CD4-positive, CD25-positive, alpha-beta regulatory T cell (primary cell): ENCODE data around the gene BROX. TPM values are rescaled to one million over a fixed set of nuclear protein-coding genes. Genes with fewer than 3 reads are reported as not detected.

Experiments
- ATAC-seq, 2 donors: fragments of 150-1000 bp; cut with Tn5 transposase; one replicate each; pipeline ENCODE4 v1.10.0; 2021; ENCODE audit warnings: low read depth in 2 of 2, moderate number of reproducible peaks in 2 of 2, moderate library complexity in 1 of 2
- DNase-seq, 3 donors: peaks; one replicate each; pipeline versions ENCODE4 v3.0.0 to v3.0.0-alpha.2; 2012 to 2022; ENCODE audit warnings: mixed read lengths in 1 of 3
- H3K27ac ChIP-seq: one replicate; pipeline ENCODE4 v1.7.0; 2013; ENCODE audit warnings: mild to moderate bottlenecking, low read length; ENCODE audit not compliant: insufficient read depth, poor library complexity, severe bottlenecking
- H3K27me3 ChIP-seq: one replicate; pipeline ENCODE4 v1.7.0; 2013; ENCODE audit warnings: low read length; ENCODE audit not compliant: control insufficient read depth, insufficient read depth
- H3K36me3 ChIP-seq: one replicate; pipeline ENCODE4 v1.7.0; 2013; ENCODE audit warnings: mild to moderate bottlenecking, low read length, moderate library complexity; ENCODE audit not compliant: control insufficient read depth, insufficient read depth
- H3K4me1 ChIP-seq: 2 replicates; pipeline ENCODE4 v1.7.0; 2013; ENCODE audit warnings: mild to moderate bottlenecking, low read length; ENCODE audit not compliant: insufficient read depth, control insufficient read depth, poor library complexity, severe bottlenecking
- H3K4me3 ChIP-seq: one replicate; pipeline ENCODE4 v1.7.0; 2013; ENCODE audit warnings: low read depth, mild to moderate bottlenecking, low read length, moderate library complexity
- H3K9me3 ChIP-seq, 2 experiments: 1 replicate in 1 of 2; 2 replicates in 1 of 2; pipeline ENCODE4 v1.7.0; 2013; ENCODE audit warnings: low read length in 2 of 2, mild to moderate bottlenecking in 1 of 2, moderate library complexity in 1 of 2; ENCODE audit not compliant: control insufficient read depth in 2 of 2
- H3K27ac Mint-ChIP-seq, 3 donors: one replicate each; pipeline ENCODE4 v1.8.0; 2020 to 2022; ENCODE audit warnings: mild to moderate bottlenecking in 3 of 3, mixed read lengths in 3 of 3, moderate library complexity in 2 of 3
- H3K27me3 Mint-ChIP-seq: one replicate; pipeline ENCODE4 v1.8.0; 2022; ENCODE audit warnings: mild to moderate bottlenecking, mixed read lengths
- H3K36me3 Mint-ChIP-seq: one replicate; pipeline ENCODE4 v1.8.0; 2020; ENCODE audit warnings: mixed read lengths
- H3K4me1 Mint-ChIP-seq, 4 donors: one replicate each; pipeline ENCODE4 v1.8.0; 2020 to 2022; ENCODE audit warnings: mixed read lengths in 4 of 4, mild to moderate bottlenecking in 1 of 4
- H3K4me3 Mint-ChIP-seq, 4 donors: one replicate each; pipeline ENCODE4 v1.8.0; 2020 to 2022; ENCODE audit warnings: mild to moderate bottlenecking in 4 of 4, mixed read lengths in 4 of 4, moderate library complexity in 3 of 4
- H3K9me3 Mint-ChIP-seq, 7 donors: one replicate each; pipeline ENCODE4 v1.8.0; 2020 to 2022; ENCODE audit warnings: mixed read lengths in 7 of 7, mild to moderate bottlenecking in 3 of 7, moderate library complexity in 2 of 7
- polyA plus RNA-seq, 4 donors: library from polyadenylated mRNA; unstranded; fragments of 300-500 nt; fragmentation: Illumina TruSeq; gene quantifications; one replicate each; pipeline ENCODE4 v1.2.3, GENCODE V29; 2021
- total RNA-seq: library from RNA; stranded (reverse); gene quantifications from one replicate; pipeline ENCODE4 v1.2.3, GENCODE V29; 2022

The BROX gene
- total and polyA plus RNA-seq, 5 donors from 2014 or later, result 20.7 to 72.0 (median 23.4) TPM

DNA sequence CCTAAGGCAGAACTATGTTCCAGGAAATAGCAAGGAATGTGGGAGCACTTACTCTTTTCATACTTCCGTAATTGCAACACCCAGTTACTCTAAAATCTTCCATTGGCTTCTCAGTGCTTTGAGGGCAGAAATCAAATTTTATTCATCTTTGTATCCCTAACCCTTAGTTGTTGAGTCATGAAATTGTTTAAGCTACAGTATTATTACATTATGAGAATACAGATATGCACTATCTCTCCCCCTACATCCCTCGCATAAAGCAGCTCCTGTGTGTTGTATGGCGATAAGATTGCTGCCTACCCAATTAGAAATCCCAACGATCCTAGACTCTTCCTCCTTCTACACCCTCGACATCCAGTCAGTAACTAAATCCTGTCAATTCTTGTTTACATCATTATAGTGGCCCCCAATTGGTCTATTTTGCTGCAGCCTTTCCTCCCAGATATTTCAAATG is 2.6 kb upstream of the BROX start:
- Mint-ChIP-seq H3K36me3 (peaks cover 22% of the 10 kb centered on the region), H3K27me3 (peaks cover 9% of the 10 kb centered on the region)

DNA sequence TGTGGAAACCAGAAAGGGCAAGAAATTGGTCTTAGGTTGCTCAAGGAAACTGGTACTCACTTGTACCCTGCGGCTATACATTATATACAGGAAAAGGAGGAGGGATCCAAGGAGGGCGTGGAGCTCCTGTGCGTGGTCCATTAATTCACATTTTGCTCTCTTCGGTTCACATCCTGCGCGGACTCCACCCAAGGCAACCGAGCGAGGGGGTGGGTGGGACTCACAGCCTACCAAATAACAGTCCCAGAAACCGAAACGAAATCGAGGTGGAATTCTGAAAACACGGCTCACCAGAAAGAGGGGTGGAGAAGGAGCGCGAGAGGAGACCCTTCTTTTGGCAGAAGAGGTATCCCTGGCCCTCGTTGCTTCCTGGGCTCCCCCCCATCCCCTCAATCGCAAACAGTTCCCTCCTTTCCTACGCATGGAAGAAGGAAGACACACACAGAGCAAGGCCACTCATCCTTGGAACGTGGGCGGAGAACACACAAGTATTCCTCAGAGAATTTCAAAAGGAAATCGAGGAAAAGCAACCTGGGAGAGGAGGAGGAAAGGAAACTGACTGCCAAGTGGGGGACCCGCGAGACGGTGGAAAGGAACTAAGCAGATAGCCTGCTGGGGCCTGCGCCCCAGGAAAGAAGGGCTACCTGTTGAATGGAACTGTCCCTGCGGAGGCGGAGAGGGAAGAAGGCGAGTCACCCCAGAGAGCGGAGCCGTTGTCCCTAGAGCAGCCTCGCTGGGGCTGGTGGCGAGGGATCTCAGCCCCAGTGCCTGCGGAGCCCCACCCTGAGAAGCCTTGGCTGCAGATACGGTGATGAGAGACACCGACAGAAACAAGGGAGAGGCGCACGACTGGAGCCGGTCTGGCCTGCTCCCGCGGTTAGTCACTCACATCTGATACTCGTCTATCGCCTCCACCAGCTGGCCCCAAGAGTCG is 778 bp upstream of the BROX start:
- Mint-ChIP-seq H3K9me3 (no peaks in the 10 kb centered on the region), H3K36me3 (peaks cover 20% of the 10 kb centered on the region), H3K4me1 (peaks cover 15 to 67% (median 48%) of the 10 kb centered on the region in 4 donors), H3K4me3 (peak overlapping the region; percentile 96 to 100 (median 99)), H3K27ac (peak overlapping the region; percentile 98 to 100 (median 99)), H3K27me3 (peaks cover 9% of the 10 kb centered on the region)
- DNase-seq, result peak; percentile 51 to 91 (median 53)
- H3K4me3 ChIP-seq, result peak overlapping the region; percentile 85
- H3K4me1 ChIP-seq, result peaks cover 57% of the 10 kb centered on the region
- no peaks in the 10 kb centered on the region for H3K27me3 ChIP-seq
- H3K27ac ChIP-seq, result peak overlapping the region; percentile 98
- ATAC-seq, result peak; percentile 18 to 29
- peaks cover 14% of the 10 kb centered on the region for H3K36me3 ChIP-seq
- no peaks in the 10 kb centered on the region for H3K9me3 ChIP-seq

More for the DNA sequence above, 2.6 kb upstream of the BROX start:
- Histone ChIP-seq H3K27me3 (no peaks in the 10 kb centered on the region), H3K4me1 (peaks cover 52% of the 10 kb centered on the region), H3K9me3 (no peaks in the 10 kb centered on the region), H3K27ac (no peak overlapping the region), H3K36me3 (peaks cover 2% of the 10 kb centered on the region), H3K4me3 (peak overlapping the region; percentile 85)
- ATAC-seq (no peak), DNase-seq (no peak)
- Mint-ChIP-seq H3K27ac (peak overlapping the region in 2 of 3 donors; percentile 28 to 99), H3K9me3 (no peaks in the 10 kb centered on the region), H3K4me3 (peak overlapping the region; percentile 96 to 100 (median 99)), H3K4me1 (peaks cover 27 to 75% (median 59%) of the 10 kb centered on the region in 4 donors)

DNA sequence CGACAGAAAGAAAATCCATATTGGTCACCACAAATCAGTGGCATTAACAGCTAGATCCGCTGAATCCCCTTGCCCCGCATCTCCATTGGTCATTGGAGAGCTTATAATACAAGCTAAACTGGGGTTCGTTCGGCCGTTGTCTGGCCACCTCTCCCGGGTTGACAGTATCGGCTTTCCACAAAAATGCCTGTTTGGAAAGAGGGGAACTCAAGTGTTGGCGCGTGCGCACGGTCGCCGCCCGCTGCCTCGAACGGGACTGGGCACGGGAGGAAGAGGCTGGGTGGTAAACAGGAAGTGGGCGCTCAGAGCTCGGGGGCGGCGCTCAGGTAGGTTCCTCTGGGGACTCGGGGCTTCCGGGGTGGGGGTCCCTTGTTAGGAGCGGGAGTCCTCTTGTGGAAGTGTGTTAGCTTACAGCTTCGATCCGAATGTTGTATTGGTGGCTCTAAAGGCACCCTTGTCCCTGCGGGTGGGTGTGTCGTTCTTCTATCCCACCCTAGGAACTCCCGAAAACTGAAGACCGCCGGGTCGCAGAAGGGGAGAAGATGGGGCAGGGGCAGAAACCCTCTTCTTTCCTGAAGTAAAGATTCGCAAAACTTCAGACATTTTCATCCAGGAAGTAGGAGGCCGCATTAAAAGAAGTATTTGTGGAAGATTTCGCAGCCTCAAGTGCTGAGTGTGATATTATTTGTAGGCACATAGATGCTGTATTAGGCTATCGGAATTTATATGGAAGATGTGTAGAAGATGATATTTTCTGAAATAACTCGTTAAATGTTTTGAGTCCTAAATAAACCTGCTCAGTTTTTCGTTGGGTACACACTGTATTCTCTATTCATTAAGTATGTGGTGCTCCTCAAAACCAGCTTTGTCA is 962 bp downstream of the BROX start:
- peak overlapping the region; percentile 99 to 100 (median 99) for H3K27ac Mint-ChIP-seq
- H3K36me3 ChIP-seq, result peaks cover 23% of the 10 kb centered on the region
- H3K27me3 Mint-ChIP-seq, result peaks cover 9% of the 10 kb centered on the region
- no peaks in the 10 kb centered on the region for H3K27me3 ChIP-seq
- peak overlapping the region; percentile 96 to 100 (median 99) for H3K4me3 Mint-ChIP-seq
- peak; percentile 70 to 74 for ATAC-seq
- H3K4me3 ChIP-seq, result peak overlapping the region; percentile 100
- H3K36me3 Mint-ChIP-seq, result peaks cover 22% of the 10 kb centered on the region
- no peaks in the 10 kb centered on the region for H3K9me3 Mint-ChIP-seq
- H3K4me1 Mint-ChIP-seq, result peaks cover 17 to 67% (median 49%) of the 10 kb centered on the region in 4 donors
- peak overlapping the region; percentile 98 for H3K27ac ChIP-seq
- peak; percentile 89 to 97 (median 91) for DNase-seq
- H3K4me1 ChIP-seq, result peaks cover 50% of the 10 kb centered on the region
- no peaks in the 10 kb centered on the region for H3K9me3 ChIP-seq

DNA sequence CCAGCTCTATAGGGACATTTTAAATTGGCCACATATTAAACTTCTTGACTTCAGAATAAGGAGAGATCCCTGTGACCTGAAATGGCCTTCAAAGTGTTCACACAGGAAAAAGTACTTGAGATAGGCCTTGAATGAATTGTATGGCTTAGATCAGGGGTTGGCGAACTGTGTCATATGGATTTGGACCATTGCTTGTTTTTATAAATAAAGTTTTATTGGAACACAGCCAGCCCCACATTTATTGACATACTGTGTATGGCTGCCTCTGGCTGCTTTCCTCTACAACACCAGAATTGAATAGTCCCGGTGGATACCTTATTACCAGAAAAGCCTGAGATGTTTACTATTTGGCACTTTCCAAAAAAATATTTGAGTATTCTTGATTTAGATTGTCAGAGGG is 4.0 kb downstream of the BROX start:
- Histone ChIP-seq H3K4me1 (peaks cover 24% of the 10 kb centered on the region), H3K9me3 (no peaks in the 10 kb centered on the region), H3K27me3 (no peaks in the 10 kb centered on the region), H3K27ac (no peak overlapping the region), H3K4me3 (no peak overlapping the region), H3K36me3 (peaks cover 54% of the 10 kb centered on the region)
- DNase-seq (no peak), ATAC-seq (no peak)
- Mint-ChIP-seq H3K27ac (peak overlapping the region in 2 of 3 donors; percentile 43 to 48), H3K36me3 (peaks cover 28% of the 10 kb centered on the region), H3K9me3 (no peaks in the 10 kb centered on the region), H3K4me3 (peak overlapping the region in 2 of 4 donors; percentile 12 to 42), H3K4me1 (peaks cover 18 to 56% (median 35%) of the 10 kb centered on the region in 4 donors), H3K27me3 (peaks cover 9% of the 10 kb centered on the region)

DNA sequence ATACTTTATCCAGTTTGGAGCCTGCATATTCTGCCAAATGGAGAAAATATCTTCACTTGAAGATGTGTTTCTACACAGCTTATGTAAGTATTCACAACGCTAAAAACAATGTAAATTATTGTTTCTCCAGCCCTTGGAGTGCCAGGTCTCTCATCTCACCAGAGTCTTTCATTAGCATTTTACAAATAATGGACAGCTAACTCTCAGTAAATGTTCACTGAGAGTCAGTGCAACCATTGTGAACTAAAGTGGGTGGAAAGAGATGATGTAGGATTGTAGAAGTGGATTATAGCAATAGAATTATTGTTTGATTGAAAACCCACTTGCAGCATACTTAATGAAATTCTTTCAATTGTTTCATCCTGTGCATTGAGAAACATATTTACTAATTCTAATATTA is 16.4 kb downstream of the BROX start:
- ATAC-seq, result no peak
- Histone ChIP-seq H3K27me3 (no peaks in the 10 kb centered on the region), H3K9me3 (no peaks in the 10 kb centered on the region), H3K4me3 (no peak overlapping the region), H3K36me3 (peaks cover 97% of the 10 kb centered on the region), H3K4me1 (no peaks in the 10 kb centered on the region), H3K27ac (no peak overlapping the region)
- Mint-ChIP-seq H3K27me3 (no peaks in the 10 kb centered on the region), H3K4me1 (peaks cover 10 to 26% (median 18%) of the 10 kb centered on the region in 4 donors), H3K4me3 (no peak overlapping the region), H3K27ac (no peak overlapping the region), H3K9me3 (no peaks in the 10 kb centered on the region), H3K36me3 (peaks cover 58% of the 10 kb centered on the region)
- no peak for DNase-seq

DNA sequence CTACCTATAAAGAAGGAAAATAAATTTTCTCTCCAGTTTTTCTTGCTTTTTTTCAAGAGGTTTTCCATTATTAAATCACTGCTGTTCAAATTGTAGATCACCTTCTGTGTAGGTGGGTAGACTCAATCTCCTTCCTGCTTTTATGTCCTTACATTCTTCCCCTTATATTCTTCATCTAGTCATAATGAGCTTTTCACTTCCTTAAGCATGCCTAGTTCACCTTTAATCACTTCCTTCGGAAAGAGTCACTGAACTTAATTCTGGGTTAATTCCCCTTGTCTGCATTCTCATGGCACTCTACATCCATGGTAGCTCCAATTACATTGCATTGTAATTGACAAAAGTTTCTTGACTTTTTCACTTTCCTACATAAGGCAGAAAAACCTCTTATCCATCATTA is 18.5 kb downstream of the BROX start:
- DNase-seq (no peak), ATAC-seq (no peak)
- peak overlapping the region in 1 of 3 donors; percentile 12 for H3K27ac Mint-ChIP-seq
- no peaks in the 10 kb centered on the region for H3K9me3 ChIP-seq
- no peaks in the 10 kb centered on the region for H3K4me1 ChIP-seq
- peaks cover 50% of the 10 kb centered on the region for H3K36me3 Mint-ChIP-seq
- H3K27me3 ChIP-seq, result no peaks in the 10 kb centered on the region
- no peak overlapping the region for H3K4me3 ChIP-seq
- H3K9me3 Mint-ChIP-seq, result no peaks in the 10 kb centered on the region
- H3K27ac ChIP-seq, result no peak overlapping the region
- peaks cover 98% of the 10 kb centered on the region for H3K36me3 ChIP-seq
- H3K4me1 Mint-ChIP-seq, result peaks cover 8 to 24% (median 12%) of the 10 kb centered on the region in 4 donors
- H3K27me3 Mint-ChIP-seq, result no peaks in the 10 kb centered on the region
- H3K4me3 Mint-ChIP-seq, result no peak overlapping the region
